ENCODE data around the gene ANTKMT.

DNA sequence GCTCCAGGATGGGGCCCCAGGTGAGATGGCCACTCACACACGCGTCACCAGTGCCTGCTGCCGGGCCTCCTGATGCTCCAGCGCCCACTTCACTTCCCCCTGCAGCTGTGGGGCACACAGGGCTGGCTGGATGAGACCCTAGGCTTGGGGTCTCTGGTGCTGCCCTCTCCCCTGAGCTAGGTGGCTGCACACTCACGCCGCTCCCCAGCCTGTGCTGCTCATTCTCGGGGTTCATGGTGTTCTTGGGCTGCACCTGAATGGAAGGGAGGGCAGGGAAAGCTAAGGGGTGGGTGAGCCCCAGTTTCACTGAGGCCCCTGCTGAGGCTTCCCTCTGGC, 4.1 kb downstream of the ANTKMT start:
- TF ChIP-seq POLR2A (IDR thresholded peaks at IDR 0.05) (no peak), CTCF (IDR thresholded peaks at IDR 0.05) (no peak)
